GM13977 (cell line): ENCODE data around the gene OSBPL2.

ENCODE experiments used
- DNase-seq: peaks from one replicate; pipeline ENCODE4 v3.0.0; 2012; ENCODE audit warnings: low spot score
- in situ Hi-C: fragments of 300-500 bp; cut with MboI; formaldehyde crosslinking; loops from one replicate; pipeline ENCODE4 v1.12.0; 2022; ENCODE audit warnings: low sequenced_read_pairs, low pct_unique_long_range_greater_than_20kb, mixed read lengths, inconsistent platforms; ENCODE audit not compliant: unreplicated experiment
- TF ChIP-seq, protein P1 (sequence below): IDR thresholded peaks from 2 replicates; pipeline ENCODE4 v1.5.1; 2012; ENCODE audit warnings: mild to moderate bottlenecking, control low read depth; ENCODE audit not compliant: insufficient read depth; ENCODE audit errors: extremely low read depth, missing control alignments

OSBPL2 gene

DNA sequence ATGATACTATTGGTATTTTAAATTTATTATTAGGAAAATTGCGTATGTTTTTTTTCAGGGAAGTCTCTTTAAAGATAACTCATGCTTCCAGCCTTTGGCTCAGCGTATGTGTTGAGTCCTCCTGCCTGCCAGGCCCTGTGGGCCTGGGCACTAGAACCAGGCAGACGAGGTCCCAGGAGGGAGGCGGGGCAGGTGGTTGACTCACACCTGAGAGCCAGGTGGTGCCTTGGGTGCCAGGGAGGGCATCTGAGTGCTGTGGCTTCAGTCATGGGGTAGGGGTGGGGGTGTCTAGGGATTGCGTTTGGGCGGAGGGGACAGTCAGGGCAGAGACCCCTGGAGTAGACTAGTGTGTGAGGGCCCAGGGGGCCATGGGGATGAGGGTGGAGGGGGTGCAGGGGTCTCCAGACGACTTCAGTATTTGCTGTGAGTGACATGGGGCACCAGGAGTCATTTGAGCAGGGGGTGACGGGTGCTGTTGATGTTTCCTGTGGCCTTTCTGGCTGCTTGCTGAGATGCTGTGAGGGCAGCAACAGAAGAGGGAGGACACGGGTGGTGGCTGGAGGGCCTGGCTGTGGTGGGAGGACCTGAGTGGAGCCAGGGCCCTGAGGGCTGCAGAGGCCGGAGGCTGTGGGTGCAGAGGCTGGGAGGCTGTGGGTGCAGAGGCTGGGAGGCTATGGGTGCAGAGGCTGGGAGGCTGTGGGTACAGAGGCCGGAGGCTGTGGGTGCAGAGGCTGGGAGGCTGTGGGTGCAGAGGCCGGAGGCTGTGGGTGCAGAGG lies 49.6 kb downstream of the OSBPL2 start:
- in situ Hi-C loops: no loop called here
- no peak for DNase-seq
- TF ChIP-seq, protein P1, sequence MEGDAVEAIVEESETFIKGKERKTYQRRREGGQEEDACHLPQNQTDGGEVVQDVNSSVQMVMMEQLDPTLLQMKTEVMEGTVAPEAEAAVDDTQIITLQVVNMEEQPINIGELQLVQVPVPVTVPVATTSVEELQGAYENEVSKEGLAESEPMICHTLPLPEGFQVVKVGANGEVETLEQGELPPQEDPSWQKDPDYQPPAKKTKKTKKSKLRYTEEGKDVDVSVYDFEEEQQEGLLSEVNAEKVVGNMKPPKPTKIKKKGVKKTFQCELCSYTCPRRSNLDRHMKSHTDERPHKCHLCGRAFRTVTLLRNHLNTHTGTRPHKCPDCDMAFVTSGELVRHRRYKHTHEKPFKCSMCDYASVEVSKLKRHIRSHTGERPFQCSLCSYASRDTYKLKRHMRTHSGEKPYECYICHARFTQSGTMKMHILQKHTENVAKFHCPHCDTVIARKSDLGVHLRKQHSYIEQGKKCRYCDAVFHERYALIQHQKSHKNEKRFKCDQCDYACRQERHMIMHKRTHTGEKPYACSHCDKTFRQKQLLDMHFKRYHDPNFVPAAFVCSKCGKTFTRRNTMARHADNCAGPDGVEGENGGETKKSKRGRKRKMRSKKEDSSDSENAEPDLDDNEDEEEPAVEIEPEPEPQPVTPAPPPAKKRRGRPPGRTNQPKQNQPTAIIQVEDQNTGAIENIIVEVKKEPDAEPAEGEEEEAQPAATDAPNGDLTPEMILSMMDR: no peak

DNA sequence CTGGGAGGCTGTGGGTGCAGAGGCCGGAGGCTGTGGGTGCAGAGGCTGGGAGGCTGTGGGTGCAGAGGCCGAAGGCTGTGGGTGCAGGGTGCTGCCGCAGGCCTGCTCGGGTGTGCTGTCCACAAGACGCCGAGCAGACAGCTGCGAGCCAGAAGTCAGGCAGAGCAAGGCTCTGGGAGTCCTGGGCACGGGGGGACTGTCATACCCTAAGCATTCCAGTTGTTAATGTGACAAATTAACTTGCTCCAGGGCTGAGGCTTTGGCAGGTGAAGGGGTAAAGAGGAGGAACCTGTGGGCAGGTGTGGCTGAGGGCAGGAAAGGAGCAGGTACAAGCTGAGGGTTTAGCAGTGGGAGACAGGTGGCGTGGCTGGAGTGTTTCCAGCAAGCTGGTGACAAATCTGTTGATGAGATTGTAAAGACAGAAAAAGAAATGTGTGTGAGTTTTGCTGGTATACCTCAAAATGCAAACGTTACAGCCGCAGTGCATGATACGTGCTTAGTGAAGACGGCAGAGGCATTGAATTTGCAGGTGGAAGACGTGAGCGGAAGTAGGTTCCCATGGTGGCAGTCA lies 50.3 kb downstream of the OSBPL2 start:
- TF ChIP-seq, protein P1: no peak
- no peak for DNase-seq
- in situ Hi-C loops: no loop called here

DNA sequence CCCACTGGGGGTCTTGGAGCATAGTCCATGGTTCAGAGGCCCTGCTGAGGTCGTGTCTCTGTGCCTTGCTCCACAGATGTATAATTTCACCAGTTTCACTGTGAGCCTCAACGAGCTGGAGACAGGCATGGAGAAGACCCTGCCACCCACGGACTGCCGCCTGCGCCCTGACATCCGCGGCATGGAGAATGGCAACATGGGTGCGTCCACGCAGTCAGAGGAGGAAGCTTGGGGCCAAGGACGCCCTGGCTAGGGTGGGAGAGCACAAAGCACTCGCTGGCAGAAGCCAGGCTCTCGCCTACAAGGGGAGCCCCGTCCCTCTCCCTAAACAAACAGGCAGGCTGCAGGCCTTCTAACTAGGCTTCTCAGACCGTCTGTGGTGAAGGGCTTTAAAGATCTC lies 50.8 kb downstream of the OSBPL2 start:
- in situ Hi-C loops: no loop called here
- no peak for DNase-seq
- TF ChIP-seq, protein P1: no peak

DNA sequence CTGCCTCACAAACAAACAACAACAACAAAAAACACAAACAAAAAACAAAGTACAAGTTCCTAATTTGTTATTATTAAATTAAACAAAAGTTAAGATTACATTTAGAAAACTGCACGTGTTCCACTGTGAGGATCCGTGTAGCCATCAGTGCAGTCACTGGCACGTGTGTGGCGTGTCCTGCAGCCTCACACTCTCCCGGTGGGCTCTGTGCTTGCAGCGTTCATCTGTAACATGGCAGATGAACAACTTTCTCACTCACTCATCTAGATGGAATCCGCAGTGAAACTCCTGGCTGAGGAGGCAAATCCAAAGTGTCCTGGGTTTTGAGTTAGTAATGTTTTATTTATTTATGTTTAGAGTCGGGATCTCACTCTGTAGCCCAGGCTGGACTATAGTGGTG lies 51.6 kb downstream of the OSBPL2 start:
- DNase-seq: no peak
- TF ChIP-seq, protein P1: no peak
- in situ Hi-C loops: no loop called here

DNA sequence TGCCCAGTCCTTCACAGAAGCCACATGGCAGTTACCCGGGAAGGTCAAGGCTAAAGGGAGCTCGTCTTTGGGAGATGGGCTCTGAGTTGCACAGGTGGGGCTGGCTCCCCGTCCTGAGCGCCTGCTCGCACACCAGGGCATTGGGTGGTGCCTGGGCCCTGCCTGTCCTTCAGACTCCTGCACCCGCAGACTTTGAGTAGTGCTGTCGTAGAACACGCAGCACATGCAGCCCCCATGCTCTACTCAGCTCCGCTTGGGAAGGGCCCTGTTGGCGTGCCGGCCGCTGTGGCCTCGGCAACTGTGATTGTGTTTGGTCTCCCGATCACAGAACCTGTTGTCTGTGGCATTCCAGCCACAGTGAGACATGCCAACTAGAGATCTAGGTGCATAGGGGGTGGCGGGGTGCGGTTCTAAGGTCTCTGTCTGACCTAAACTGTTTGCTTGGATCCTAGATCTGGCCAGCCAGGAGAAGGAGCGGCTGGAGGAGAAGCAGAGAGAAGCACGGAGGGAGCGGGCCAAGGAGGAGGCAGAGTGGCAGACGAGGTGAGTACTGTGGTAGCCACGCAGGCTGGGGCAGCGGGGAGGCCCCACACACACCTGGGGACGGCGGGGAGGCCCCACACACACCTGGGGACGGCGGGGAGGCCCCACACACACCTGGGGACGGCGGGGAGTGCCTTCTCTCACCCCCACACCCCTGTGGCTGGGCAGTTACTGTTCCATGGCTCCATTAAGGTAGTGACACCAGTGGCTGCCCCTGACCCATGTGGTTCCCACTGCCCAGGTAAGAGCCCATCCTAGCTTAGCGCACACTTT lies 53.1 kb downstream of the OSBPL2 start:
- DNase-seq: no peak
- TF ChIP-seq, protein P1: no peak
- in situ Hi-C loops: no loop called here

DNA sequence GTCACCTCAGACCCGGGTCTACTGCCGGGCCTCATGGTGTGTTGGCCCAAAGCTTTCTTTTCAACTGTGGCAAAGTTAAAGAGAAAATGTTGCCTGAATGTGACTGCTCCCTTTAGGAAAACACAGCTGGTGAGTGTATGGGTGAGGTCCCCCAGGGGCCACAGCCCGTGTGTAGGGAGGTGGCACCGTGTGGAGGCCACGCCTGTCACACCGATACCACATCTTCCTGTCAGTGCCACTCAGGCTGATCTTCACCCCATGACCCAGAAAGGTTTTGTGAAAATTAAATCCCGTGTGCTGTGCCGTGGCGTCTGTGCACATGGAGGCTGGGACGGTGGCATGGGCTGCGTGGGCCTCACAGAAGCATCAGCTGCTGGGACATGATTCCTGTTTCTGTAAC lies 53.8 kb downstream of the OSBPL2 start:
- TF ChIP-seq, protein P1: no peak
- in situ Hi-C loops: no loop called here
- no peak for DNase-seq
